ENCODE measurements around the gene MGMT.

MGMT gene

GRCh38 chr10:129544205-129545202, 77.5 kb downstream of the MGMT start:
- Histone ChIP-seq H3K36me3 (ENCODE audit: insufficient read depth, low read length) (no peaks in the 10 kb centered on the region), H3K4me1 (ENCODE audit: insufficient read depth, low read length) (no peaks in the 10 kb centered on the region), H3K9ac (ENCODE audit: low read depth, low read length) (no peak overlapping the region), H3K9me3 (ENCODE audit: control insufficient read depth, insufficient read depth, low read length) (no peaks in the 10 kb centered on the region)

- H3K4me1 ChIP-seq (ENCODE audit: insufficient read depth, low read length) = no peaks in the 10 kb centered on the region
- no peak overlapping the region for H3K9ac ChIP-seq (ENCODE audit: low read depth, low read length)
- no peaks in the 10 kb centered on the region for H3K9me3 ChIP-seq (ENCODE audit: control insufficient read depth, insufficient read depth, low read length)
- no peaks in the 10 kb centered on the region for H3K36me3 ChIP-seq (ENCODE audit: insufficient read depth, low read length)
Observed at GRCh38 chr10:129545261-129545660, 78.2 kb downstream of the MGMT start.

- H3K4me1 ChIP-seq (ENCODE audit: insufficient read depth, low read length) = no peaks in the 10 kb centered on the region
- no peaks in the 10 kb centered on the region for H3K36me3 ChIP-seq (ENCODE audit: insufficient read depth, low read length)
- no peak overlapping the region for H3K9ac ChIP-seq (ENCODE audit: low read depth, low read length)
- H3K9me3 ChIP-seq (ENCODE audit: control insufficient read depth, insufficient read depth, low read length) = no peaks in the 10 kb centered on the region
Observed at GRCh38 chr10:129546106-129546505, 79.1 kb downstream of the MGMT start.

- no peak overlapping the region for H3K9ac ChIP-seq (ENCODE audit: low read depth, low read length)
- no peaks in the 10 kb centered on the region for H3K9me3 ChIP-seq (ENCODE audit: control insufficient read depth, insufficient read depth, low read length)
- H3K4me1 ChIP-seq (ENCODE audit: insufficient read depth, low read length) = no peaks in the 10 kb centered on the region
- no peaks in the 10 kb centered on the region for H3K36me3 ChIP-seq (ENCODE audit: insufficient read depth, low read length)
Observed at GRCh38 chr10:129547608-129548007, 80.6 kb downstream of the MGMT start.

GRCh38 chr10:129548600-129548999, 81.6 kb downstream of the MGMT start:
- H3K9me3 ChIP-seq (ENCODE audit: control insufficient read depth, insufficient read depth, low read length) = no peaks in the 10 kb centered on the region
- H3K9ac ChIP-seq (ENCODE audit: low read depth, low read length) = no peak overlapping the region
- no peaks in the 10 kb centered on the region for H3K36me3 ChIP-seq (ENCODE audit: insufficient read depth, low read length)
- H3K4me1 ChIP-seq (ENCODE audit: insufficient read depth, low read length) = no peaks in the 10 kb centered on the region

GRCh38 chr10:129550076-129550475, 83.0 kb downstream of the MGMT start:
- Histone ChIP-seq H3K4me1 (ENCODE audit: insufficient read depth, low read length) (no peaks in the 10 kb centered on the region), H3K9me3 (ENCODE audit: control insufficient read depth, insufficient read depth, low read length) (no peaks in the 10 kb centered on the region), H3K9ac (ENCODE audit: low read depth, low read length) (no peak overlapping the region), H3K36me3 (ENCODE audit: insufficient read depth, low read length) (no peaks in the 10 kb centered on the region)

GRCh38 chr10:129550658-129551057, 83.6 kb downstream of the MGMT start:
- H3K36me3 ChIP-seq (ENCODE audit: insufficient read depth, low read length) = no peaks in the 10 kb centered on the region
- no peak overlapping the region for H3K9ac ChIP-seq (ENCODE audit: low read depth, low read length)
- no peaks in the 10 kb centered on the region for H3K4me1 ChIP-seq (ENCODE audit: insufficient read depth, low read length)
- H3K9me3 ChIP-seq (ENCODE audit: control insufficient read depth, insufficient read depth, low read length) = no peaks in the 10 kb centered on the region

- H3K9ac ChIP-seq (ENCODE audit: low read depth, low read length) = no peak overlapping the region
Observed at GRCh38 chr10:129552119-129552518, 85.1 kb downstream of the MGMT start.

GRCh38 chr10:129553928-129554327, 86.9 kb downstream of the MGMT start:
- no peaks in the 10 kb centered on the region for H3K9me3 ChIP-seq (ENCODE audit: control insufficient read depth, insufficient read depth, low read length)
- H3K4me1 ChIP-seq (ENCODE audit: insufficient read depth, low read length) = no peaks in the 10 kb centered on the region
- H3K9ac ChIP-seq (ENCODE audit: low read depth, low read length) = no peak overlapping the region
- H3K36me3 ChIP-seq (ENCODE audit: insufficient read depth, low read length) = no peaks in the 10 kb centered on the region

More at GRCh38 chr10:129552119-129552518, 85.1 kb downstream of the MGMT start:
- Histone ChIP-seq H3K9me3 (ENCODE audit: control insufficient read depth, insufficient read depth, low read length) (no peaks in the 10 kb centered on the region), H3K36me3 (ENCODE audit: insufficient read depth, low read length) (no peaks in the 10 kb centered on the region), H3K4me1 (ENCODE audit: insufficient read depth, low read length) (no peaks in the 10 kb centered on the region)

- H3K36me3 ChIP-seq (ENCODE audit: insufficient read depth, low read length) = no peaks in the 10 kb centered on the region
- H3K9me3 ChIP-seq (ENCODE audit: control insufficient read depth, insufficient read depth, low read length) = no peaks in the 10 kb centered on the region
- H3K4me1 ChIP-seq (ENCODE audit: insufficient read depth, low read length) = no peaks in the 10 kb centered on the region
- H3K9ac ChIP-seq (ENCODE audit: low read depth, low read length) = no peak overlapping the region
Observed at GRCh38 chr10:129556316-129556715, 89.3 kb downstream of the MGMT start.

GRCh38 chr10:129560361-129560760, 93.3 kb downstream of the MGMT start:
- H3K9me3 ChIP-seq (ENCODE audit: control insufficient read depth, insufficient read depth, low read length) = no peaks in the 10 kb centered on the region
- no peaks in the 10 kb centered on the region for H3K4me1 ChIP-seq (ENCODE audit: insufficient read depth, low read length)
- no peak overlapping the region for H3K9ac ChIP-seq (ENCODE audit: low read depth, low read length)
- no peaks in the 10 kb centered on the region for H3K36me3 ChIP-seq (ENCODE audit: insufficient read depth, low read length)

GRCh38 chr10:129562487-129562886, 95.4 kb downstream of the MGMT start:
- H3K9me3 ChIP-seq (ENCODE audit: control insufficient read depth, insufficient read depth, low read length) = no peaks in the 10 kb centered on the region
- H3K4me1 ChIP-seq (ENCODE audit: insufficient read depth, low read length) = no peaks in the 10 kb centered on the region
- no peaks in the 10 kb centered on the region for H3K36me3 ChIP-seq (ENCODE audit: insufficient read depth, low read length)
- H3K9ac ChIP-seq (ENCODE audit: low read depth, low read length) = no peak overlapping the region

GRCh38 chr10:129564923-129565322, 97.9 kb downstream of the MGMT start:
- Histone ChIP-seq H3K36me3 (ENCODE audit: insufficient read depth, low read length) (no peaks in the 10 kb centered on the region), H3K9me3 (ENCODE audit: control insufficient read depth, insufficient read depth, low read length) (no peaks in the 10 kb centered on the region), H3K4me1 (ENCODE audit: insufficient read depth, low read length) (no peaks in the 10 kb centered on the region), H3K9ac (ENCODE audit: low read depth, low read length) (no peak overlapping the region)

- Histone ChIP-seq H3K36me3 (ENCODE audit: insufficient read depth, low read length) (no peaks in the 10 kb centered on the region), H3K9me3 (ENCODE audit: control insufficient read depth, insufficient read depth, low read length) (no peaks in the 10 kb centered on the region), H3K4me1 (ENCODE audit: insufficient read depth, low read length) (no peaks in the 10 kb centered on the region), H3K9ac (ENCODE audit: low read depth, low read length) (no peak overlapping the region)
Observed at GRCh38 chr10:129568583-129569344, 101.7 kb downstream of the MGMT start.

GRCh38 chr10:129570185-129570584, 103.1 kb downstream of the MGMT start:
- Histone ChIP-seq H3K9ac (ENCODE audit: low read depth, low read length) (no peak overlapping the region), H3K36me3 (ENCODE audit: insufficient read depth, low read length) (no peaks in the 10 kb centered on the region), H3K4me1 (ENCODE audit: insufficient read depth, low read length) (no peaks in the 10 kb centered on the region), H3K9me3 (ENCODE audit: control insufficient read depth, insufficient read depth, low read length) (no peaks in the 10 kb centered on the region)
